Measurements from ENCODE around the gene DYTN.

GRCh38 chr2:206619011-206619410 lies 99.2 kb downstream of the DYTN start:
- TF ChIP-seq POLR2A (IDR thresholded peaks at IDR 0.05; ENCODE audit: low read depth, low read length) (no peak), TAF1 (IDR thresholded peaks at IDR 0.05; ENCODE audit: borderline replicate concordance, low read depth, low read length) (no peak), POLR2AphosphoS5 (IDR thresholded peaks at IDR 0.05; ENCODE audit: low read depth, low read length) (no peak)

Measured in GM12892 (cell line).